Vagina (tissue), 2 donors: ENCODE measurements around the gene KLK7.
"Not testable (repeated sequence)": the region's sequence is repeated elsewhere in the genome, so short reads cannot be mapped to it uniquely, and the experiment has no call there.

Experiments
- CTCF ChIP-seq, 3 experiments: fragments of 450-650 bp in 2 of 3; fragments of 200-600 bp in 1 of 3; sonication (generic) in 1 of 3; IDR thresholded peaks; one replicate each; pipeline ENCODE4 v1.5.1; 2017 to 2019; ENCODE audit warnings: antibody characterized with exemption in 3 of 3, mild to moderate bottlenecking in 2 of 3, moderate library complexity in 2 of 3
- POLR2A ChIP-seq, 2 donors: fragments of 450-650 bp; IDR thresholded peaks; one replicate each; pipeline ENCODE4 v1.6.1; 2017; ENCODE audit warnings: antibody characterized with exemption in 2 of 2, mild to moderate bottlenecking in 2 of 2, moderate library complexity in 2 of 2

GRCh38 chr19:50984416-50984815 lies 699 bp upstream of the KLK7 start:
- TF ChIP-seq CTCF, POLR2A (IDR thresholded peaks at IDR 0.05): not testable (repeated sequence)
